Measurements from ENCODE around the gene POU3F1. TPM values are rescaled to one million over a fixed set of nuclear protein-coding genes. Genes with fewer than 3 reads are reported as not detected.
A peak's percentile ranks its signal among the peaks of the same experiment; 100 is the strongest.

POU3F1 gene
- total RNA-seq, 2 experiments from 2014 or later: 0.13 TPM; not detected in 1

DNA sequence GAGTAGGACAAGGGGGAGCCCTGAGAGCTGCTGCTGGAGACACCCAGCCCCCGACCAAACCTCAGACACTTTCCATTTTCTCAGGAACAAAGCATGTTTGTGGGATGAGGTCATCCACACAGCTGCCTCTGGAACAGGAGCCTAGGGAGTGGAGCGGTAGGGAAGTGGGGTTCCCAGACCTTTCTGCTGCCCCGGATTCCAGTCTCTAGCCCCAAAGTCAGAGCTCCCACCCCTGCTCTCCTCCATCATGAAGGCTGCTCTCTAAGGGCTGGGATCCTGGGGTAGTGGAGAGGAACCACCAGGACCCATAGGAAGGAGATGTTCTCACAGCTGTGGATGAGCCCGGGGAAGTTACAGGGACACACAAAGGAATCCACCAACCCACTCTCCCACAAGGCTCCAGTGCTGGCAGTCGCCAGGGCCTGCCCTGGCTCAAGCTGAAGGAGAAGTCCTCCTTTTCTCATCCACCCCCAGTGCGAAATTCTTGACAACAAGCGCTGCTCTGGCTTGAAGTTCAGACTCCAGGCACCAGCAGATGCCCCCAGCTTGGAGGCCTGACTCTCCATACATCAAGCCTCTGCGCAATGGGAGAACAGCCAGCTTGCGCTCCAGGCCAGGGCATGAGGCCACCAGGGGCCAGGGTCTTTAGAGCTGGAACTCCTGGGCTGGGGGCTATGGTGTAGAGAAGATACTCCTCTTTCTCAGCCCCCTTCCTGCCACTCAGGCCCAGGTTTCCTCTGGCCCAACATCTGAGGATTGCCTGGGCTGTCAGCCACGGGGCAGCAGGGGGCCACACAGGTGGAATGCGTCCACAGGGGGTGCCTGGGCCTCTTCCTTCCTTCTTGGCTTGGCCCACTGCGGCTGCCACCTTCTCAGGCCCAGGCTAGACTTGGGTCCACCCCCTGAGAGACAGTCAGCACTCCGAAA, 45.8 kb downstream of the POU3F1 start:
- Histone ChIP-seq H3K4me1 (ENCODE audit: insufficient read depth, low read length, poor library complexity, severe bottlenecking) (peaks cover 42% of the 10 kb centered on the region), H3K9me3 (ENCODE audit: low read length) (no peaks in the 10 kb centered on the region), H3K4me2 (ENCODE audit: low read length) (no peak overlapping the region), H3K36me3 (ENCODE audit: insufficient read depth, low read length) (no peaks in the 10 kb centered on the region), H3K9me2 (ENCODE audit: insufficient read depth, low read length) (no peaks in the 10 kb centered on the region), H2AFZ (ENCODE audit: low read length) (peak overlapping the region; percentile 97), H3K4me3 (ENCODE audit: low read depth, low read length, poor library complexity, severe bottlenecking) (no peak overlapping the region), H4K20me1 (ENCODE audit: insufficient read depth, low read length) (no peaks in the 10 kb centered on the region), H3K79me2 (ENCODE audit: insufficient read depth, low read depth, low read length) (no peaks in the 10 kb centered on the region), H3K27ac (ENCODE audit: low read depth, low read length, poor library complexity, severe bottlenecking) (no peak overlapping the region)
- intact Hi-C loops (cut with micrococcal nuclease; ENCODE audit: unreplicated experiment): no loop called here
- POLR2A ChIA-PET: interaction anchor here (0.5 to 2.0 kb wide), 4 partner anchors 11 to 603 kb away, joined by 3 to 6 read pairs (median 3); no protein-coding TSS in a partner anchor
- no peak for DNase-seq (ENCODE audit: low spot score)
- TF ChIP-seq, protein P1, sequence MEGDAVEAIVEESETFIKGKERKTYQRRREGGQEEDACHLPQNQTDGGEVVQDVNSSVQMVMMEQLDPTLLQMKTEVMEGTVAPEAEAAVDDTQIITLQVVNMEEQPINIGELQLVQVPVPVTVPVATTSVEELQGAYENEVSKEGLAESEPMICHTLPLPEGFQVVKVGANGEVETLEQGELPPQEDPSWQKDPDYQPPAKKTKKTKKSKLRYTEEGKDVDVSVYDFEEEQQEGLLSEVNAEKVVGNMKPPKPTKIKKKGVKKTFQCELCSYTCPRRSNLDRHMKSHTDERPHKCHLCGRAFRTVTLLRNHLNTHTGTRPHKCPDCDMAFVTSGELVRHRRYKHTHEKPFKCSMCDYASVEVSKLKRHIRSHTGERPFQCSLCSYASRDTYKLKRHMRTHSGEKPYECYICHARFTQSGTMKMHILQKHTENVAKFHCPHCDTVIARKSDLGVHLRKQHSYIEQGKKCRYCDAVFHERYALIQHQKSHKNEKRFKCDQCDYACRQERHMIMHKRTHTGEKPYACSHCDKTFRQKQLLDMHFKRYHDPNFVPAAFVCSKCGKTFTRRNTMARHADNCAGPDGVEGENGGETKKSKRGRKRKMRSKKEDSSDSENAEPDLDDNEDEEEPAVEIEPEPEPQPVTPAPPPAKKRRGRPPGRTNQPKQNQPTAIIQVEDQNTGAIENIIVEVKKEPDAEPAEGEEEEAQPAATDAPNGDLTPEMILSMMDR (conservative IDR thresholded peaks at IDR 0.05; ENCODE audit: low read length): no peak
- TF ChIP-seq EZH2phosphoT487 (IDR thresholded peaks at IDR 0.05; ENCODE audit: borderline replicate concordance, low read depth, low read length): no peak
- CTCF ChIA-PET (ENCODE audit: unreplicated experiment): no interaction called here
- no TSS peak for BruUV-seq (replicated peaks)

- Histone ChIP-seq H3K36me3 (ENCODE audit: insufficient read depth, low read length) (no peaks in the 10 kb centered on the region), H3K27ac (ENCODE audit: low read depth, low read length, poor library complexity, severe bottlenecking) (no peak overlapping the region), H4K20me1 (ENCODE audit: insufficient read depth, low read length) (no peaks in the 10 kb centered on the region), H3K9me3 (ENCODE audit: low read length) (no peaks in the 10 kb centered on the region), H3K79me2 (ENCODE audit: insufficient read depth, low read depth, low read length) (no peaks in the 10 kb centered on the region), H3K4me3 (ENCODE audit: low read depth, low read length, poor library complexity, severe bottlenecking) (no peak overlapping the region), H3K9me2 (ENCODE audit: insufficient read depth, low read length) (no peaks in the 10 kb centered on the region), H2AFZ (ENCODE audit: low read length) (peak overlapping the region; percentile 97), H3K4me2 (ENCODE audit: low read length) (peak overlapping the region; percentile 46; the same call in 1 of the 2 replicates), H3K4me1 (ENCODE audit: insufficient read depth, low read length, poor library complexity, severe bottlenecking) (peaks cover 48% of the 10 kb centered on the region)
- POLR2A ChIA-PET: interaction anchor here (0.5 kb wide), 2 partner anchors 49 to 73 kb away, joined by 3 read pairs; no protein-coding TSS in a partner anchor
- CTCF ChIA-PET (ENCODE audit: unreplicated experiment): no interaction called here
- intact Hi-C loops (cut with micrococcal nuclease; ENCODE audit: unreplicated experiment): no loop called here
- DNase-seq (ENCODE audit: low spot score): no peak
- no TSS peak for BruUV-seq (replicated peaks)
- TF ChIP-seq, protein P1 (conservative IDR thresholded peaks at IDR 0.05; ENCODE audit: low read length): no peak
- no peak for TF ChIP-seq EZH2phosphoT487 (IDR thresholded peaks at IDR 0.05; ENCODE audit: borderline replicate concordance, low read depth, low read length)
These were observed 46.4 kb downstream of the POU3F1 start for GRCh38 chr1:38000233-38000528.
